Stimulated activated CD8-positive, alpha-beta memory T cell treated with anti-CD3 and anti-CD28 coated beads, Interleukin-15, amount 100 ng/mL, for 48 hours (primary cell): ENCODE results near the gene CEP164.

ENCODE experiments used
- DNase-seq, 2 donors: peaks; one replicate each; pipeline ENCODE4 v3.0.0-alpha.2; 2020; ENCODE audit warnings: low read depth in 2 of 2

Gene CEP164

DNA sequence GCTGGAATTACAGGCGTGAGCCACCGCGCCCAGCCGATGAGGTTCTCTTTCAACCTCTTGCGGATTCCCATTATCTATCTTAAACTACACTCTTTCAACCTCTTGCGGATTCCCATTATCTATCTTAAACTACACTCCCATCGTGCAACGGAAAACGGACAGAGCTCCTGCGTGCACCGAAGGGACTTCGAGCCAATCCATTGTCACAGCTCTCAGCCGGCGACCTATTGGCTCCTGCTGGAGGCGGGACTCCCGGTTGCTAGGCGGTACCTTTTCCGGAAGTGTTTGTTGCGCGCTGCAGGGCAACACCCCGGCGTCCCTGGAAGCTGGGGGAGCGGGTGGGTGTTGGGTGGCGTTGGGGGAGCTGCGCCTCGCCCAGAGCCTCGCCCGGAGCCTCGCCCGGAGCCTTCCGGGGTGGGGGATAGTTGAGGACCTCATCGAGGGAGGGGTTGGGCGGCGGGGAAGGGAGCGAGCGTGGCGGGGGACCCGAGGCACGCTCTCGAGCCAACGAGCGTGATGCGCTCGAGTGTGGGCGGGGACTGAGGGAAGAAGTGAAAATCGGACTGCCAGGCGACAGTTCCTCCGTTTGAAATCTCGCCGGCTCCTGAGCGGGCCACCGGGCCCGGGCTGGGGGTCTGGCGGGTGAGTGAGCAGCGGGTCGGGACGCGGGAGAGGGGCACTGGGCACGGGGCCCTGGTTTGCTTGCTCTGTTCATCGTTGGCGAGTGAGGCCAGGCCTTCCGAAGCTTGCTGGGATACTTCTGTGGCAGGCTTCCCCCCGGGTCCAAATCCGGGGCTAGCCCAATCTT, at the start of gene CEP164:
CEP164 (plus strand) TSS at position 288 of the 808 bp plus-strand sequence. CDS start 10,733 bp downstream, outside the sequence.
- DNase-seq: peak; percentile 91 to 92

DNA sequence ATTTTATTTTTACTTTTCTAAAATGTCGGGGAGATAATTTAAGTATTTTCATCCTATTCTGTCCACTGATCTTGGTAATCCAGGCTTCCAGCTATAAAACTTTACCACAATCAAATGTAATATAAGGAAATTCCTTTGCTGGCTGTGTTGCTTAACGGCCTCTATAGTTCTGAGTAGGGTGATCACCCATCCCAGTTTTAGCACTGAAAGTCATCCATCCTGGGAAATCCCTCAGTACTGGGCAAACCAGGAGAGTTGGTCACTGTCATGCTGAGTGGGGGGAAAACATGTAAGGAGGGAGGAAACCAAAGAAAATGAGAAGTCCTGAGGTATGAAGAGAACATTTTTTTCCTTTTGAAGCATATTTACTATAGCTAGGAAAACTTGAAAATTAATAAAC, 49.3 kb upstream of the CEP164 start:
- no peak for DNase-seq

DNA sequence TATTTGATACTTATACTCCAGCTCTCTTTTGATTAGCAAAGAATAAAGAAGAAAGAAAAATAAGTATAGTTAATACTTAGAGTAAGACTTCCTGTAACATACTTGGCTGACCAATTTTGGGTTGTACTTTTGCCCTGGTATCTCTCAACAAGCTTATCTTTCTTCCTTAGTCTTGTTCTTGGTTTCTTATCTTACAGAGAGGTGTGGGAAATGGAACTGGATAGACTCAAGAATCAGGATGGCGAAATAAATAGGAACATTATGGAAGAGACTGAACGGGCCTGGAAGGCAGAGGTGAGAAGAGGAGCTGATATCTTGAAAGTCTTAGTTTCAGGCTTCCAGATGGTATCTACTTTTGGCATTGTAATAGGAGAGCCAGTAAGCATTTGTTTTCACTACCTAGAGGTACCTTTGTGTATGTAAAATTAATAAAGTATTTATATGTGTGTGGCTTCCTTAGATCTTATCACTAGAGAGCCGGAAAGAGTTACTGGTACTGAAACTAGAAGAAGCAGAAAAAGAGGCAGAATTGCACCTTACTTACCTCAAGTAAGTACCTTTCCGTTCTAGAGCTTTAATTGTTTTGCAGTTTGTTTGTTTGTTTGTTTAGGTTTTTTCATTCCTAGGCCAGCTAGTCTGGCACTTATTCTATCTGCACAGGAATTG, 47.8 kb upstream of the CEP164 start:
- no peak for DNase-seq

DNA sequence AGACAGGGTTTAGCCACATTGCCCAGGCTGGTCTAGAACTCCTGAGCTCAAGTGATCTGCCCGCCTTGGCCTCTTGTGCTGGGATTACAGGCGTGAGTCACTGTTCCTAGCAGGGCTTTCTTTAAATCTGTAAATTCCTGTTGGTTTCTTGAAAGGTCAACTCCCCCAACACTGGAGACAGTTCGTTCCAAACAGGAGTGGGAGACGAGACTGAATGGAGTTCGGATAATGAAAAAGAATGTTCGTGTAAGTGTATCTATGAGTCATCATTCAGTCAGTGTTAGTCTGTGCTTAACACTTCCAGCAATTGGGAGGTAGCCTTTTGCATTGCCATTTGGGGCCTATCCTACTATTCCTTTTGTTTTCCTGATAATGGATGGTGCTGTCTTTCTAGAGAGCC, 46.5 kb upstream of the CEP164 start:
- DNase-seq: no peak

DNA sequence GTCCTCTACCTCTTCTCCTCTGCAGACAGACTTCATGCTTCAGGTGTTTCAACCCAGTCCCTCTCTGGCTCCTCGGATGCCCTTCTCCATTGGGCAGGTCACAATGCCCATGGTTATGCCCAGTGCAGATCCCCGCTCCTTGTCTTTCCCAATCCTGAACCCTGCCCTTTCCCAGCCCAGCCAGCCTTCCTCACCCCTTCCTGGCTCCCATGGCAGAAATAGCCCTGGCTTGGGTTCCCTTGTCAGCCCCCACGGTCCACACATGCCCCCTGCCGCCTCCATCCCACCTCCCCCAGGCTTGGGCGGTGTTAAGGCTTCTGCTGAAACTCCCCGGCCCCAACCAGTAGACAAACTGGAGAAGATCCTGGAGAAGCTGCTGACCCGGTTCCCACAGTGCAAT, 45.8 kb upstream of the CEP164 start:
- DNase-seq: no peak

DNA sequence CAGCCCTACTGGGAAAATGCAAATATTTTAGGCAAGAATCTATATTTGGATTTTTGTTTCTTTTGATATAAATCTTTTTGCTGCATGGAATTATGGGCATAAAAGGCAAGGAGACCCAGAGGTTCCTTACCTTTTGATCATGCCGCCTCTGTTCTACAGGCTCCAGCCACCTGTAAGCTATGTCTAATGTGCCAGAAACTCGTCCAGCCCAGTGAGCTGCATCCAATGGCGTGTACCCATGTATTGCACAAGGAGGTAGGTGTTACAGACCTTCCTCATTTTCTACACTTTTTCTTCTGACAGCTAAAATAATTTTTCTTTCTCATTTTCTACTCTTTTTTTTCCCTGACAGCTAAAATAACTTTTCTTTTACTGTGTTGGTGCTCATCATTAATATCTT, 44.7 kb upstream of the CEP164 start:
- no peak for DNase-seq

DNA sequence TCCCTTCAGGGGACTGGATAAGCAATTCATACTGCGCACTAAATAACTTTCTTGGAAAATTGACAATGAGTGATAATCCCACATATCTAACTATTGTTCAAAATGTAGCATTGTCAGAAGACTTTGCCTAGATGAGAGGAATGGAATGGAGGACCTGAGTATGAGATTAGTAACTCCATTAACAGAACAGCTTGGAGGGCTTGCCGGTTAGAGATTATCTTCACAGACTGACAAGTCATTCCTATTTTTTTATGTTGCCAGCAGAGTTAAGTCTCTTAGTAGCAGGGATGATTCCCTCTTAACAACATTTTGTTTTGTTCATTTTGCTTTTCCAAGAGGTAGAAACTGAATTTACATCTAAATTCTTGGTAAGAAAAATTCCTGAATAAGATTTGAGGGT, 43.6 kb upstream of the CEP164 start:
- no peak for DNase-seq

DNA sequence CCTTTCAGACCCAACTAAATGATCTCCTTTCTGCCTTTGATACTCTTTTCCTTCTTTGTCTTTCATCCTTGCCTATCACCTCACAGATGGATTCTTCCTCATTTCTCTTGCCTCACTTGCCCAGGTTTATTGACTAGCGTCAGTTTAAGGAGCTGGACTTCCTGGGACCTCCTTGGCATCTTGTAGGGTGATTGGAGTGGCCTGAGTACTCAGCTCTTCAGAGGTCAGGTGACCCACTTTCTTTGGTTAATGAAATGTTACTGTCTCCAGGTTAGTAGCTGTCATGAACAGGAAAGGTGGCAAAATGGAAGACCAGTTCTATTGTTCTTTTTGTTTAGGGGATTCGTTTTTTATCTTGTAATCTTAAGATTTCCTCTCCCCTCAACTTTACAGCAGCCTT, 41.1 kb upstream of the CEP164 start:
- DNase-seq: no peak

DNA sequence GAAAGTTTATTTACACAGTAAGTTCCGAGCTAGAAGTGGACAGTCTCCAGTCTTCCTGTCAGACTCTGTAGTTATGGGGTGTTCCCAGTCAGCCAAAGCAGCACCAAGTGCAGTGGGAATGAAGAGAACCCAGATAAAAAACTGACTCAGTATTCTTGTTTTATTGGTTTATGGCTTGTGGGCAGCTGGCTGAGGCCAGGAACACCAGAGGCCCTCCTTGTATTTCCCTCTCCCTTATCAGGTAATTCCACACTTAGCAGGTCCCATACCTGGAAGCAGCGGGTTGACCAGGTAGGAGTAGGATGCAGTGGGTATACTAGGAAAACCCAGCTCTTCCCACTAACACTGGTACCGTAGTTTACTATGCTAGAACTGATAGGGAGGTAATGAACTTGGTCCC, 40.0 kb upstream of the CEP164 start:
- no peak for DNase-seq

DNA sequence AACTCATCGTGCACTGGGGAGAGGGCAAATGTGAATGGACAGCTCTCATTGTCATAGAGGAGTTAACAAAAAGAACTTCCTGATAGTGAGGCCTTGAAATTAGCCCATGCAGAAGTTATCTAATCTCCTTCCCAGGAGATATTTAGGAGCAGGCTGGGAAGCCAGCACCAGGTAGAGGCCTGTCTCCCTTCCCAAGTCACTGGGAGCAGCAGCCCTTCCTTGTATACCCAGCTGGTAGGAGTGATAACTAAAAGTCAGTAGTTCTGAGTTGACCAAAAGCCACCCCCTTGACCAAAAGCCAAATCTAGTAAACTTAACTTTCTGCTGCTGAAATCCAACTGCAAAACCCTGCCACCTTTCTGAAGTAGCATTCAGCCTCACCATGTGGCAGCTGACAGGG, 37.9 kb upstream of the CEP164 start:
- DNase-seq: no peak

DNA sequence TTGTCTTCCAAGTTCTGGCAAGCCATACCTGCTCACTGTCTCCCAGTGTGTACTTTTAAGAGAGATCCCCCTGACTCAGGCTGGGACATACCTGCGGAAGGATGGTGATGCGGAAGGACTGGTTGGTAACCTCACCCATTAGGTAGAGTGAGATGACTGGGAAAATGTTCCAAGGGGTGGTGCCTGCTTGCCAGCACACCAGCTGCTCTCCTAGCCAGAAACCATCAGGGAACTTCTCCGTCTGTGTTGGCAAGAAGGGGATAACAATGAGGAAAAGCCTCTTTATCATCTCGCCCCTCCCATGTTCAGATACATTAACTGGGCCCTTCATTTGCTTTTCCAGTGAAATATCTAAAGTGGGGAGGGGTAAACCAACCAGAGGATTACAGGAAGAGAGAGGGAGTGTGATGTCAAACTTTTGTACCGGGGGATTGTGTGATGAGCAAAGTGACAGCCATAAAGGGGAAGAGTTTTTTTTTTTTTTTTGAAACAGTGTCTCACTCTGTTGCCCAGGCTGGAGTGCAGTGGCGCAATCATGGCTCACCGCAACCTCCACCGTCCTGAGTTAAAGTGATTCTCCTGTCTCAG, 36.8 kb upstream of the CEP164 start, which contains the start of gene BACE1-AS:
BACE1-AS (plus strand) TSS at position 538 of the 588 bp plus-strand sequence.
- no peak for DNase-seq

DNA sequence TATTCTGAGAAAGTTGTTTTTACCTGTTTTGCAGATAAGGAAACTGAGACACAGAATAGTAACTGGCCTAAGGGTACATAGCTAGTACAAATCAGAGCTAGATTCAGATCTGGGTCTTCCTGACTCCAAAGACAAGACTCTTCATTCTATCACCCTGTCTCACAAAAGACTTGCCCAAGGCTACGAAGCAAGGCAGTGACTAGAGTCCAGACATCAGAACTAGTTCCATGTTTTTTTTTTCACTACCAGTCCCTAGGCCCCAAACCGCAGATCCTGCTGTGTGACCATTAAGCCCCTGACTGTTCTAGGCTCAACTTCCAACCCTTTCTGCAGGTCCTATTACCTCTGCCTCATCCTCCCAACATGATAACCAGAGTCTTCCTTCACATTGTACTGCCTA, 35.0 kb upstream of the CEP164 start:
- no peak for DNase-seq

DNA sequence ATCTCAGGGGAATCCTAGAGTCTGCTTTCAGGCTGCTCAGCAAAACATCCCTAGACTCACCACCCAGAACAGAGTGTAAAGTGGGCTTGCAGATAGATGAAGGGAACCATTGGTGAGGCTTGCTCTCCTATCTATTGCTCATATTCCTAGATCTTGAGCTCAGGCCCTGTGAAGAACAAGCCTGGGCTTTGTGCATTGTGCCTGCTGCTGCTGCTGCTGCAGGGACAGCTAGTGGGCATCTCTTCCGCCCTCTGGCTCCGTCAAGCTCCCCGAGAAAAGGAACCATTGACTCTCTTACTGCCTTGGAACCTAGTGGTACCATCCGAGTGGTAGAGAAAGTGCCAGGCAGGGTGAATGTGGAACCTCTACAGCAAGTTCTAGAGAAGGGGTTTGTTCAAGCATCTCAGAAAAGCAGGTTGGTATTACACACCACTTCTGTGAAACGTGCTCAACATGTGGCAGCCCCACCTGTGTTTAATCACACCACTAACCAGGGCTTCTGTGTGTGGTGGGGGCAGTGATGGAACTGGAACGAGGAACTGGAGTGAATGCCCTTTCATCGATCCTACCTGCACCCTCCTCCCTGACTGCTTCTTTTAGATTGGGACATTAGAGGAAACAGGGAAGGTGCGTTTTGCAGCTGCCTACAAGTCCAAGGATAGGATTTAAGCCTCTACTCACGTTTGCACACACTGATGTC, 32.1 kb upstream of the CEP164 start:
- no peak for DNase-seq

DNA sequence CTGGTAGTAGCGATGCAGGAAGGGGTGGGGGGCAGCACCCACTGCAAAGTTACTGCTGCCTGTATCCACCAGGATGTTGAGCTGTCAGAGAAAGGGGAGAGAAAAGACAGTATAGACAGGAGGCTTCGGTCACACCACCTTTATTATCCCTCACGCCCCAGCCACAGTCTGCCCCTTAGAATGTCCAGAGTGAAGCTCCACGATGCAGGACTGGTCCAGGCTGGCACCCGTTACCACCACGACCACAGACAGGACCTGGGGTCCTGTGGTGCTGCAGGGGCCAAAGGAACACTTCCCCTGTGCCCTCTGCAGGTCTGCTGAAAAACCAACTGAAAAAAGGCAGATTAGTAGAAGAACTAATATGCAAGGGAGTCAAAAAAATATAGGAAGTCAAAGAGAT, 30.8 kb upstream of the CEP164 start:
- no peak for DNase-seq

DNA sequence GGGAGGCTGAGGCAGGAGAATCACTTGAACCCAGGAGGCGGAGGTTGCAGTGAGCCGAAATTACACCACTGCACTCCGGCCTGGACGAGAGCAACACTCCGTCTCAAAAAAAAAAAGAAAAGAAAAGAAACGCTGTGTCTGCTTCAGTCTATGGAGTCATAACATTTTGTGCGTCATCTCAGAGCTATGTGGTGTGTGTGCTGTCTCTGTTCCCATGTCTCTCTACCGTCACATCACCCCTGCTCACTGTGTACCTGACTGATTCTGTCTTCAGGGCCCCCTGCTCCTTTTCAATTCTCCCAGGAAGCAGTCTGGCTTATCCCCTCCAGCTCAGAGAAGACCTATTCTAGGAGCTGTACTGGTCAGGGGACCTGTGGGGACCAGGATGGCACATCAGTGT, 29.5 kb upstream of the CEP164 start:
- no peak for DNase-seq

DNA sequence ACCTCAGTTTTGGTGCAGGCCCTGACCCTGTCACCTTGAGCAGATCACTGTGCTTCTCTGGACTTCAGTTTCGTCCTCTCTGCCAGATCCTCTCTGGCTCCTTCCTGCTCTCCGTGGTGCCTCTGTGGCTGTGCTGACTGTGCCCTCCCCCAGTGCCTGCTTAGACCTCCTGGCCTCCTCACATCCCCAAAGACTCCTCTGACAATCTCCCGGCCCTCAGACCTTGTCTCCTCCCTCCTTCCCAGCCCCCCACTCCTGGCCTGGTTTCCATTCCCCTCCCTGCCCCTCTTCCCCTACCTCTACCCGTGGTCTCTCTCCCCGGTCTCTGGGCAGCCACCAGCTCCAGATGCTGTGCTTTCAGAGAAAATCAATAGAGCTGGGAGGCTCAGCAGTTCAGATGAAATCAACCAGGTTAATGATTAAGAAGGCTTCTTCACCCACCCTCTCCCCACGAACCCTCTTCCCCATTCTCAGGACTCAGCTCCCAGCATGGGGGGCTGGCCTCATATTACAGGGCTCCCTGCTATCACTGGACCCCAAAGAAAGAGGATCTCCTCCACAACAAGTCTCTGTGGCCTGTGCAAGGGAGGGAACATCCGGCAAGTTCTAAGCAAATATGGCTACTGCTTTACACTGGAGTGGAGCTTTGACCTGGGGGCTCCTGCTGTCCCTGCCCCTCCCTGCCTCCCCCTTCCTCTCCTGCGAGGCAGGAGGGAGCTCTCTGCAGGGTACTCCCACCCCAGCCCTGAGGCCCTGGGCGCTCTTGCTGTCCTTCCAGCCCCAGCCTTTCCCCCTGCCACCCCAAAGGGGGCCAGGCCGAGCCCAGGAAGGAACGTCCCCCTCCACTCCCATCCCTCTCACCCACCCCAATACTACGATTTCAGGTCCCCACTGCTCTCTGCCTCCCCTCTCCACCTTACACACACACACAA, 28.0 kb upstream of the CEP164 start:
- no peak for DNase-seq

DNA sequence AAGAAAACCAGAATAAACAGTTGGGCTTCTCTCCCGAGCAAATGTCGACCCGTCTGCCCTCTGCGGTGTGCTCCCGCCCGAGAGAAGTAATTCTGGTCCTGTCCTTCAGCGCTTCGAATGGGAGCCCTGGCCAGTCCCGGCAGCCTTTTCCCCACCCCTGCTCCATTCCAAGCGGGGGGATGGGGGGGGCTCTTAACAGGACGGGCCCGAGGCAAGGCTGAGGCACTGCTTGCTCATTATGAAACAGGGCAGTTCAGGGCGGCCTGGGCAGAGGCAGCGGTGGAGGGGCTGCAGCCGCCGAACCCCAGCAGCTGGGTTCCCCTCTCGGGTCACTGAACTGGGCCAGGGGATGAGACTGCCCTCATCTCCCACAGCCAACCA, 27.4 kb upstream of the CEP164 start:
- no peak for DNase-seq

DNA sequence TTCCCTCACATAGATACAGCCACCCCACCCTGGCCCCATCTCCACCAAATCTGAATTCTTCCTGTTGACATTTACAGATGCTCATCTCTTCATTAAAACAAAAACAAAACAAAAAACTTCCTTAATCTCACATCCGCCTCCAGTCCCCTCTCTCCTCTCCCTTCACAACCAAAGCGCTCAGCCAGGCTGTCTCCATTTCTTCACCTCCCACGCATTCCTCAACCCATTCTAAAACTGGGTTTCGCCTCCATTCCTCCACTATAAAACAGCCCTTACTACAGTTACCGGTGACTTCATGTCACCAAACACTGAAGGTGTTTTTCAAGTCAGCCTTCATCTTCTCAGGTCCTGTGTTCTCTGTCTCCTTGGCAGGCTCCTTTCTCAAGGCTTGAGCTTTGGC, 26.9 kb upstream of the CEP164 start:
- no peak for DNase-seq

DNA sequence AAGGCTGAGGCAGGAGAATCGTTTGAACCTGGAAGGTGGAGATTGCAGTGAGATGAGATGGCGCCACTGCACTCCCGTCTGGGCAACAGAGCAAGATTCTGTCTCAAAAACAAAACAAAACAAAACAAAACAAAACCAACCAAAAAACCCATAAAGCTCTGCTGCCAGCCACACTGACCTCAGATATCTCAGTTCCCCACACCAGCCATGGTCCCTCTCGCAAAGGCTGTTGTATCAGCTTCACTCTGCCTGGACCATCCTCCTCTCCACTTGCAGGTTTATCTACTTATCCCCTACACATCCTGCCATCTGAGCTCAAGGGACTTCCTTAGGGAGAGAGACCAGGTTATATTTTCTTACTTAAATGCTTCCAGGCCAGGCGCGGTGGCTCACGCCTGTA, 25.4 kb upstream of the CEP164 start:
- DNase-seq: no peak

DNA sequence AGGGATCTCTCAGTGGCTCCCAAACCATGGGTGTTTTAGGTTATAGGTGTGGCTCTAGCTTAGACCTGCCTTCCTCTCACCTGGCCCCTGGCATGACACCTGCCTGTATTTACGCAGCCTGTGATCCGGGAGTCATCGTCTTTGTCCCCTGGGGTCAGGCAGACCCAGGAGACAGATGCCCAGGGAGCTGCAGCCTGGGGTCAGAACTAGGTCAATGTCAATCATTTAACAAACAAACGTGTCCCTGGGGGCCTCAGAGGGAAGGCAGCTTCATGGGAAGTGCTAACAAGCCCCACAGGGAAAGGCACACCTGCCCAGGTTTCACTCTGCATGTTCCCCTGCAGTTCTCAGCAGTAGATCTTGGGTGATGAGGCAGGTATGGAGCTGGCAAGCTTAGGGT, 24.6 kb upstream of the CEP164 start:
- DNase-seq: no peak

DNA sequence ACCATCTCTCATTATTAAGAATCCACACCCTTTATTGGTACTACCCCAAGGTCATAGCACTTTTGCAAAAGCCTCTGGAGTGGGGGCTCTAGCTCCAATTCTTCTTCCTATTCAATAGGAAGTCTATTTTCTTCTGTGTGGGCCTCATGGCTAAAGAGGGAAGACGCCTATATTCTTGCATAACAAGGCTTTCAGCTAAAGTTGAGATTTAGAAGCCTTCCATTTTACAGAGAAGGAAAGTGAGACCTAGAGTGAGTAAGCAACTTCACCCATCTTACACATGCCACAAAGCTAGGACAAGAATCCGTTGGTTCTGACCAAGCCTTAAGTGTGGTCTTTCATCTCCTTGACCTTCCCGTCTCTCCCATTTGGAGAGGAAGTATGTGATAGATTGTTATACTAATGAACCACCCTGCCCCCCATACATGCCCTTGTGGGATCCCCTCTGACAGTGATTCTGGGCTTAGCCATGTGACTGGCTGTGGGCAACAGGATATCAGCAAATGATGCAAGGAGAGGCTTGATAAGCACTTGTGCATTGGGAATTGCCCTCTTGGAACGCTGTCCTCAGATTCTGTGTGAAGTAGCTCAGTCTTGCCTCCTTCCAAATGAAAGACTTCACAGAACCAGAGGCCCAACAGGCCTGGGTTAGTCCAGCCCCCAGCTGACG, 23.9 kb upstream of the CEP164 start:
- DNase-seq: no peak
